IPS DF 4.7 (cell line): ENCODE measurements around the gene SOHLH2.

ENCODE experiments used
- DNase-seq: peaks from one replicate; pipeline ENCODE4 v3.0.0-alpha.2; 2013; ENCODE audit warnings: low spot score; ENCODE audit errors: extremely low read depth

Gene SOHLH2

GRCh38 chr13:36132376-36132775, 82.0 kb downstream of the SOHLH2 start:
- no peak for DNase-seq

- no peak for DNase-seq
Measured at GRCh38 chr13:36131931-36132297, 82.4 kb downstream of the SOHLH2 start.

- DNase-seq, result no peak
Measured at GRCh38 chr13:36131222-36131930, 83.0 kb downstream of the SOHLH2 start, which contains the start of gene DCLK1. Gene DCLK1 (minus strand): TSS chr13:36131382.

GRCh38 chr13:36130552-36131221, 83.7 kb downstream of the SOHLH2 start:
- no peak for DNase-seq

- DNase-seq, result no peak
Measured at GRCh38 chr13:36130193-36130551, 84.2 kb downstream of the SOHLH2 start.

GRCh38 chr13:36129539-36129938, 84.8 kb downstream of the SOHLH2 start:
- no peak for DNase-seq

GRCh38 chr13:36126491-36126890, 87.9 kb downstream of the SOHLH2 start:
- no peak for DNase-seq

GRCh38 chr13:36125841-36126240, 88.5 kb downstream of the SOHLH2 start:
- no peak for DNase-seq

- no peak for DNase-seq
Measured at GRCh38 chr13:36124236-36124822, 90.0 kb downstream of the SOHLH2 start.
